Measurements from ENCODE around the gene MOB1B. TPM values are rescaled to one million over a fixed set of nuclear protein-coding genes. Genes with fewer than 3 reads are reported as not detected.

The MOB1B gene
- total and polyA plus RNA-seq, 2 experiments from 2014 or later: 7.9 to 30.2 TPM

DNA sequence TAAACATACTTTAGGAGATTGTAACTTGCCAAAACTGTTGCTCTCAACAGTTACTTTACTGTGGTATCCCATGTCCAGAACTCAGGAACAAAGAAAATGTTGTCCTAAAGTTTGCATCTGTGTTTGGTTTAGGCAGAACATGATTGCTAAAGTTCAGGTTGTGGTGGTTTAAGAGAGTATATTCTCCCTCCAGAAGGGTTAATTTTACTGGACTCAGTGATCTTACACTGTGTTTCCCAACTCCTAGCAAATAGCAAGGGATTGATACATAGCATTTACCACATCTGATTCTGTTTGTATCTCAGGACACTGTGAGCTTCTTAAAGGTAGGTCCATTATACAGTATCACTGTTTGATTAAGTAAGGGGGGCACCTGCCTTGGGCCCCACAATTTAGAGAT, 78.0 kb downstream of the MOB1B start:
- no peaks in the 10 kb centered on the region for H3K9me2 ChIP-seq (ENCODE audit: insufficient read depth)
- no peak overlapping the region for H3K27ac Mint-ChIP-seq
- no peak for DNase-seq (ENCODE audit: low spot score)
- H2AFZ ChIP-seq: no peak overlapping the region
- no peaks in the 10 kb centered on the region for H3K79me2 ChIP-seq (replicated peaks; ENCODE audit: insufficient read depth)
- H3K27me3 Mint-ChIP-seq (ENCODE audit: insufficient read depth, low read depth, poor library complexity): no peaks in the 10 kb centered on the region
- no peaks in the 10 kb centered on the region for H3F3A ChIP-seq (replicated peaks; ENCODE audit: low read depth)
- H3K4me2 ChIP-seq: no peak overlapping the region
- ATAC-seq: no peak
- no peaks in the 10 kb centered on the region; the same call in 2 of the 3 replicates for H3K36me3 Mint-ChIP-seq (ENCODE audit: low read depth)
- no peaks in the 10 kb centered on the region for H3K9me3 Mint-ChIP-seq
- no peak for TF ChIP-seq STAT1 (IDR thresholded peaks at IDR 0.05; ENCODE audit: unreplicated experiment)
- TF ChIP-seq, protein P1, sequence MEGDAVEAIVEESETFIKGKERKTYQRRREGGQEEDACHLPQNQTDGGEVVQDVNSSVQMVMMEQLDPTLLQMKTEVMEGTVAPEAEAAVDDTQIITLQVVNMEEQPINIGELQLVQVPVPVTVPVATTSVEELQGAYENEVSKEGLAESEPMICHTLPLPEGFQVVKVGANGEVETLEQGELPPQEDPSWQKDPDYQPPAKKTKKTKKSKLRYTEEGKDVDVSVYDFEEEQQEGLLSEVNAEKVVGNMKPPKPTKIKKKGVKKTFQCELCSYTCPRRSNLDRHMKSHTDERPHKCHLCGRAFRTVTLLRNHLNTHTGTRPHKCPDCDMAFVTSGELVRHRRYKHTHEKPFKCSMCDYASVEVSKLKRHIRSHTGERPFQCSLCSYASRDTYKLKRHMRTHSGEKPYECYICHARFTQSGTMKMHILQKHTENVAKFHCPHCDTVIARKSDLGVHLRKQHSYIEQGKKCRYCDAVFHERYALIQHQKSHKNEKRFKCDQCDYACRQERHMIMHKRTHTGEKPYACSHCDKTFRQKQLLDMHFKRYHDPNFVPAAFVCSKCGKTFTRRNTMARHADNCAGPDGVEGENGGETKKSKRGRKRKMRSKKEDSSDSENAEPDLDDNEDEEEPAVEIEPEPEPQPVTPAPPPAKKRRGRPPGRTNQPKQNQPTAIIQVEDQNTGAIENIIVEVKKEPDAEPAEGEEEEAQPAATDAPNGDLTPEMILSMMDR (conservative IDR thresholded peaks at IDR 0.05; ENCODE audit: low read depth in 2 of 2): no peak
- no peak for TF ChIP-seq CREB1 (CRISPR knock-in tag; IDR thresholded peaks at IDR 0.05; ENCODE audit: low read depth)
- TF ChIP-seq, protein P2, sequence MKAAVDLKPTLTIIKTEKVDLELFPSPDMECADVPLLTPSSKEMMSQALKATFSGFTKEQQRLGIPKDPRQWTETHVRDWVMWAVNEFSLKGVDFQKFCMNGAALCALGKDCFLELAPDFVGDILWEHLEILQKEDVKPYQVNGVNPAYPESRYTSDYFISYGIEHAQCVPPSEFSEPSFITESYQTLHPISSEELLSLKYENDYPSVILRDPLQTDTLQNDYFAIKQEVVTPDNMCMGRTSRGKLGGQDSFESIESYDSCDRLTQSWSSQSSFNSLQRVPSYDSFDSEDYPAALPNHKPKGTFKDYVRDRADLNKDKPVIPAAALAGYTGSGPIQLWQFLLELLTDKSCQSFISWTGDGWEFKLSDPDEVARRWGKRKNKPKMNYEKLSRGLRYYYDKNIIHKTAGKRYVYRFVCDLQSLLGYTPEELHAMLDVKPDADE (IDR thresholded peaks at IDR 0.05): no peak
- TF ChIP-seq NANOG (IDR thresholded peaks at IDR 0.05; ENCODE audit: borderline replicate concordance): no peak
- no peak for TF ChIP-seq POLR2AphosphoS5 (IDR thresholded peaks at IDR 0.05; ENCODE audit: low read depth)
- TF ChIP-seq EZH2 (IDR thresholded peaks at IDR 0.05; ENCODE audit: low read depth, unreplicated experiment): no peak
- TF ChIP-seq JUNB (IDR thresholded peaks at IDR 0.05; ENCODE audit: unreplicated experiment): no peak
- TF ChIP-seq ZNF114 (CRISPR knock-in tag; IDR thresholded peaks at IDR 0.05): no peak
- TF ChIP-seq ZNF331 (CRISPR knock-in tag; IDR thresholded peaks at IDR 0.05; ENCODE audit: low read depth): no peak
- TF ChIP-seq, protein P3, sequence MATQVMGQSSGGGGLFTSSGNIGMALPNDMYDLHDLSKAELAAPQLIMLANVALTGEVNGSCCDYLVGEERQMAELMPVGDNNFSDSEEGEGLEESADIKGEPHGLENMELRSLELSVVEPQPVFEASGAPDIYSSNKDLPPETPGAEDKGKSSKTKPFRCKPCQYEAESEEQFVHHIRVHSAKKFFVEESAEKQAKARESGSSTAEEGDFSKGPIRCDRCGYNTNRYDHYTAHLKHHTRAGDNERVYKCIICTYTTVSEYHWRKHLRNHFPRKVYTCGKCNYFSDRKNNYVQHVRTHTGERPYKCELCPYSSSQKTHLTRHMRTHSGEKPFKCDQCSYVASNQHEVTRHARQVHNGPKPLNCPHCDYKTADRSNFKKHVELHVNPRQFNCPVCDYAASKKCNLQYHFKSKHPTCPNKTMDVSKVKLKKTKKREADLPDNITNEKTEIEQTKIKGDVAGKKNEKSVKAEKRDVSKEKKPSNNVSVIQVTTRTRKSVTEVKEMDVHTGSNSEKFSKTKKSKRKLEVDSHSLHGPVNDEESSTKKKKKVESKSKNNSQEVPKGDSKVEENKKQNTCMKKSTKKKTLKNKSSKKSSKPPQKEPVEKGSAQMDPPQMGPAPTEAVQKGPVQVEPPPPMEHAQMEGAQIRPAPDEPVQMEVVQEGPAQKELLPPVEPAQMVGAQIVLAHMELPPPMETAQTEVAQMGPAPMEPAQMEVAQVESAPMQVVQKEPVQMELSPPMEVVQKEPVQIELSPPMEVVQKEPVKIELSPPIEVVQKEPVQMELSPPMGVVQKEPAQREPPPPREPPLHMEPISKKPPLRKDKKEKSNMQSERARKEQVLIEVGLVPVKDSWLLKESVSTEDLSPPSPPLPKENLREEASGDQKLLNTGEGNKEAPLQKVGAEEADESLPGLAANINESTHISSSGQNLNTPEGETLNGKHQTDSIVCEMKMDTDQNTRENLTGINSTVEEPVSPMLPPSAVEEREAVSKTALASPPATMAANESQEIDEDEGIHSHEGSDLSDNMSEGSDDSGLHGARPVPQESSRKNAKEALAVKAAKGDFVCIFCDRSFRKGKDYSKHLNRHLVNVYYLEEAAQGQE (IDR thresholded peaks at IDR 0.05; ENCODE audit: unreplicated experiment): no peak
- no peak for TF ChIP-seq EZH2phosphoT487 (IDR thresholded peaks at IDR 0.05; ENCODE audit: unreplicated experiment)
- TF ChIP-seq, protein P4, sequence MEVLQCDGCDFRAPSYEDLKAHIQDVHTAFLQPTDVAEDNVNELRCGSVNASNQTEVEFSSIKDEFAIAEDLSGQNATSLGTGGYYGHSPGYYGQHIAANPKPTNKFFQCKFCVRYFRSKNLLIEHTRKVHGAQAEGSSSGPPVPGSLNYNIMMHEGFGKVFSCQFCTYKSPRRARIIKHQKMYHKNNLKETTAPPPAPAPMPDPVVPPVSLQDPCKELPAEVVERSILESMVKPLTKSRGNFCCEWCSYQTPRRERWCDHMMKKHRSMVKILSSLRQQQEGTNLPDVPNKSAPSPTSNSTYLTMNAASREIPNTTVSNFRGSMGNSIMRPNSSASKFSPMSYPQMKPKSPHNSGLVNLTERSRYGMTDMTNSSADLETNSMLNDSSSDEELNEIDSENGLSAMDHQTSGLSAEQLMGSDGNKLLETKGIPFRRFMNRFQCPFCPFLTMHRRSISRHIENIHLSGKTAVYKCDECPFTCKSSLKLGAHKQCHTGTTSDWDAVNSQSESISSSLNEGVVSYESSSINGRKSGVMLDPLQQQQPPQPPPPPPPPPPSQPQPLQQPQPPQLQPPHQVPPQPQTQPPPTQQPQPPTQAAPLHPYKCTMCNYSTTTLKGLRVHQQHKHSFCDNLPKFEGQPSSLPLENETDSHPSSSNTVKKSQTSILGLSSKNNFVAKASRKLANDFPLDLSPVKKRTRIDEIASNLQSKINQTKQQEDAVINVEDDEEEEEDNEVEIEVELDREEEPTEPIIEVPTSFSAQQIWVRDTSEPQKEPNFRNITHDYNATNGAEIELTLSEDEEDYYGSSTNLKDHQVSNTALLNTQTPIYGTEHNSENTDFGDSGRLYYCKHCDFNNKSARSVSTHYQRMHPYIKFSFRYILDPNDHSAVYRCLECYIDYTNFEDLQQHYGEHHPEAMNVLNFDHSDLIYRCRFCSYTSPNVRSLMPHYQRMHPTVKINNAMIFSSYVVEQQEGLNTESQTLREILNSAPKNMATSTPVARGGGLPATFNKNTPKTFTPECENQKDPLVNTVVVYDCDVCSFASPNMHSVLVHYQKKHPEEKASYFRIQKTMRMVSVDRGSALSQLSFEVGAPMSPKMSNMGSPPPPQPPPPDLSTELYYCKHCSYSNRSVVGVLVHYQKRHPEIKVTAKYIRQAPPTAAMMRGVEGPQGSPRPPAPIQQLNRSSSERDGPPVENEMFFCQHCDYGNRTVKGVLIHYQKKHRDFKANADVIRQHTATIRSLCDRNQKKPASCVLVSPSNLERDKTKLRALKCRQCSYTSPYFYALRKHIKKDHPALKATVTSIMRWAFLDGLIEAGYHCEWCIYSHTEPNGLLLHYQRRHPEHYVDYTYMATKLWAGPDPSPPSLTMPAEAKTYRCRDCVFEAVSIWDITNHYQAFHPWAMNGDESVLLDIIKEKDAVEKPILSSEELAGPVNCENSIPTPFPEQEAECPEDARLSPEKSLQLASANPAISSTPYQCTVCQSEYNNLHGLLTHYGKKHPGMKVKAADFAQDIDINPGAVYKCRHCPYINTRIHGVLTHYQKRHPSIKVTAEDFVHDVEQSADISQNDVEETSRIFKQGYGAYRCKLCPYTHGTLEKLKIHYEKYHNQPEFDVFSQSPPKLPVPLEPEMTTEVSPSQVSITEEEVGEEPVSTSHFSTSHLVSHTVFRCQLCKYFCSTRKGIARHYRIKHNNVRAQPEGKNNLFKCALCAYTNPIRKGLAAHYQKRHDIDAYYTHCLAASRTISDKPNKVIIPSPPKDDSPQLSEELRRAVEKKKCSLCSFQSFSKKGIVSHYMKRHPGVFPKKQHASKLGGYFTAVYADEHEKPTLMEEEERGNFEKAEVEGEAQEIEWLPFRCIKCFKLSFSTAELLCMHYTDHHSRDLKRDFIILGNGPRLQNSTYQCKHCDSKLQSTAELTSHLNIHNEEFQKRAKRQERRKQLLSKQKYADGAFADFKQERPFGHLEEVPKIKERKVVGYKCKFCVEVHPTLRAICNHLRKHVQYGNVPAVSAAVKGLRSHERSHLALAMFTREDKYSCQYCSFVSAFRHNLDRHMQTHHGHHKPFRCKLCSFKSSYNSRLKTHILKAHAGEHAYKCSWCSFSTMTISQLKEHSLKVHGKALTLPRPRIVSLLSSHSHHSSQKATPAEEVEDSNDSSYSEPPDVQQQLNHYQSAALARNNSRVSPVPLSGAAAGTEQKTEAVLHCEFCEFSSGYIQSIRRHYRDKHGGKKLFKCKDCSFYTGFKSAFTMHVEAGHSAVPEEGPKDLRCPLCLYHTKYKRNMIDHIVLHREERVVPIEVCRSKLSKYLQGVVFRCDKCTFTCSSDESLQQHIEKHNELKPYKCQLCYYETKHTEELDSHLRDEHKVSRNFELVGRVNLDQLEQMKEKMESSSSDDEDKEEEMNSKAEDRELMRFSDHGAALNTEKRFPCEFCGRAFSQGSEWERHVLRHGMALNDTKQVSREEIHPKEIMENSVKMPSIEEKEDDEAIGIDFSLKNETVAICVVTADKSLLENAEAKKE (CRISPR knock-in tag; IDR thresholded peaks at IDR 0.05): no peak
- H4K20me1 ChIP-seq (replicated peaks; ENCODE audit: insufficient read depth): no peaks in the 10 kb centered on the region
- H3K27me3 ChIP-seq (ENCODE audit: insufficient read depth): no peaks in the 10 kb centered on the region
- no peak overlapping the region for H3K4me3 ChIP-seq
- H3K4me1 Mint-ChIP-seq: peaks cover 4% of the 10 kb centered on the region; the same call in 2 of the 3 replicates
- no peaks in the 10 kb centered on the region for H3K4me1 ChIP-seq (ENCODE audit: insufficient read depth)
- H3K27ac ChIP-seq (ENCODE audit: low read depth): no peak overlapping the region
- H3K36me3 ChIP-seq (ENCODE audit: insufficient read depth): no peaks in the 10 kb centered on the region
- H3K4me3 Mint-ChIP-seq: no peak overlapping the region

All from GM23338 (cell line).